B cell (primary cell): ENCODE data around the gene TMEM38A.

ENCODE experiments used
- EZH2 ChIP-seq: IDR thresholded peaks from 2 replicates; pipeline ENCODE4 v1.6.1; 2012; ENCODE audit warnings: borderline replicate concordance, low read depth, mild to moderate bottlenecking, moderate library complexity, low read length; ENCODE audit not compliant: insufficient read depth, poor library complexity, severe bottlenecking
- TF ChIP-seq, protein P1 (sequence below): fragments of 200-600 bp; IDR thresholded peaks from one replicate; pipeline ENCODE4 v1.8.0; 2022; ENCODE audit warnings: antibody characterized with exemption, mild to moderate bottlenecking

DNA sequence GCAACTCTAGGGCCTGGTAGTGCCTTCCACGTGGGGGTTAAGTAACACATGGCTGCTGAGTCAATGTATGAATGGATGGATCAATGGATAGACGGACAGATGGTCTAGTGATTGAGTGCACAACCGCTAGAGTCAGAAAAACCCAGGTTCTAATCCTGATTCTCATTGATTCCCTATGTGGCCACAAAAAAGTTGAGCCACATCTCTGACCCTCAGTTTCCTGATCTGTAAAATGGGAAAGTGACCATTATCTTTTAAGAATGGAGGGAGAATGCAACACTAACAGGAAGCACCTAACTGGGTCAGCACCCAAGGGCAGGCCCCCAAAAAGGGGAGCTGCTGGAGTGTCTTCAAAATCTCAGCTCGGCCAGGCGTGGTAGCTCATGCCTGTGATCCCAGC is 3.6 kb upstream of the TMEM38A start:
- TF ChIP-seq, protein P1, sequence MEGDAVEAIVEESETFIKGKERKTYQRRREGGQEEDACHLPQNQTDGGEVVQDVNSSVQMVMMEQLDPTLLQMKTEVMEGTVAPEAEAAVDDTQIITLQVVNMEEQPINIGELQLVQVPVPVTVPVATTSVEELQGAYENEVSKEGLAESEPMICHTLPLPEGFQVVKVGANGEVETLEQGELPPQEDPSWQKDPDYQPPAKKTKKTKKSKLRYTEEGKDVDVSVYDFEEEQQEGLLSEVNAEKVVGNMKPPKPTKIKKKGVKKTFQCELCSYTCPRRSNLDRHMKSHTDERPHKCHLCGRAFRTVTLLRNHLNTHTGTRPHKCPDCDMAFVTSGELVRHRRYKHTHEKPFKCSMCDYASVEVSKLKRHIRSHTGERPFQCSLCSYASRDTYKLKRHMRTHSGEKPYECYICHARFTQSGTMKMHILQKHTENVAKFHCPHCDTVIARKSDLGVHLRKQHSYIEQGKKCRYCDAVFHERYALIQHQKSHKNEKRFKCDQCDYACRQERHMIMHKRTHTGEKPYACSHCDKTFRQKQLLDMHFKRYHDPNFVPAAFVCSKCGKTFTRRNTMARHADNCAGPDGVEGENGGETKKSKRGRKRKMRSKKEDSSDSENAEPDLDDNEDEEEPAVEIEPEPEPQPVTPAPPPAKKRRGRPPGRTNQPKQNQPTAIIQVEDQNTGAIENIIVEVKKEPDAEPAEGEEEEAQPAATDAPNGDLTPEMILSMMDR: no peak
- TF ChIP-seq EZH2: no peak
